ENCODE measurements around the gene LSG1.

LSG1 gene

DNA sequence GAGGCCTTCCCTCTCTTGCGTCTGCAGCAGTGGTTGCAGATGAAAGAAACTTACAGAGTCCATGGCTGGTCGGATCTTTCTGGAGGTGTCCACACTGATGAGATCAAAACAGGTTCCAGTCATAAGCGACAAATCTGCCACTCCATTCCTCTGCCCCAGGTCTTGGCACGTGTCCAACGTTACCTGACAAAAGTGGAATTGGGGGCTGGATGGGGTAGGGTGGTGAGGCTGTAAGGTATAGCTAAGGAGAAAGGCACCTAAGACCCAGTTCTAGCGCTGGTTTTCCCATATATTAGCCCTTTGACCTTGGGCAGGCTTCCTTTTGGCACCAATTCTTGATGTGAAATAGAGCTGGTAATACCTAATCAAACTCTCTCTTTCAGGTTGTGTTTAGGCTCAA lies 24.7 kb upstream of the LSG1 start:
- no peaks in the 10 kb centered on the region for H3K79me2 ChIP-seq (ENCODE audit: control insufficient read depth, low read length)
- peaks cover 22% of the 10 kb centered on the region for H3K4me1 ChIP-seq (ENCODE audit: control insufficient read depth, low read length)
- 0 out of 2 replicates have a peak, but pooled peaks cover 3% of the 10 kb centered on the region for H3K36me3 ChIP-seq (ENCODE audit: control insufficient read depth, low read length)
- H3K4me3 ChIP-seq (ENCODE audit: low read length), result no peak overlapping the region
- H3K9me3 ChIP-seq (ENCODE audit: control insufficient read depth, insufficient read depth, low read length), result no peaks in the 10 kb centered on the region; the same call in 1 of the 2 replicates
- TF ChIP-seq EZH2phosphoT487 (IDR thresholded peaks at IDR 0.05; ENCODE audit: borderline replicate concordance, low read length), result no peak
- TF ChIP-seq, protein P1, sequence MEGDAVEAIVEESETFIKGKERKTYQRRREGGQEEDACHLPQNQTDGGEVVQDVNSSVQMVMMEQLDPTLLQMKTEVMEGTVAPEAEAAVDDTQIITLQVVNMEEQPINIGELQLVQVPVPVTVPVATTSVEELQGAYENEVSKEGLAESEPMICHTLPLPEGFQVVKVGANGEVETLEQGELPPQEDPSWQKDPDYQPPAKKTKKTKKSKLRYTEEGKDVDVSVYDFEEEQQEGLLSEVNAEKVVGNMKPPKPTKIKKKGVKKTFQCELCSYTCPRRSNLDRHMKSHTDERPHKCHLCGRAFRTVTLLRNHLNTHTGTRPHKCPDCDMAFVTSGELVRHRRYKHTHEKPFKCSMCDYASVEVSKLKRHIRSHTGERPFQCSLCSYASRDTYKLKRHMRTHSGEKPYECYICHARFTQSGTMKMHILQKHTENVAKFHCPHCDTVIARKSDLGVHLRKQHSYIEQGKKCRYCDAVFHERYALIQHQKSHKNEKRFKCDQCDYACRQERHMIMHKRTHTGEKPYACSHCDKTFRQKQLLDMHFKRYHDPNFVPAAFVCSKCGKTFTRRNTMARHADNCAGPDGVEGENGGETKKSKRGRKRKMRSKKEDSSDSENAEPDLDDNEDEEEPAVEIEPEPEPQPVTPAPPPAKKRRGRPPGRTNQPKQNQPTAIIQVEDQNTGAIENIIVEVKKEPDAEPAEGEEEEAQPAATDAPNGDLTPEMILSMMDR (IDR thresholded peaks at IDR 0.05; ENCODE audit: low read depth, low read length, poor library complexity, severe bottlenecking), result no peak
- H3F3A ChIP-seq (ENCODE audit: control insufficient read depth, insufficient read depth), result peaks cover 6% of the 10 kb centered on the region
- no peak overlapping the region for H3K4me2 ChIP-seq (ENCODE audit: low read length)
- H3K27me3 ChIP-seq (ENCODE audit: control insufficient read depth, low read length), result no peaks in the 10 kb centered on the region
- no peaks in the 10 kb centered on the region for H3K9me2 ChIP-seq (replicated peaks; ENCODE audit: control insufficient read depth, low read length)
- no peak overlapping the region for H3K27ac ChIP-seq (ENCODE audit: low read depth, low read length)
- H4K20me1 ChIP-seq (ENCODE audit: control insufficient read depth, insufficient read depth, low read depth, low read length), result no peaks in the 10 kb centered on the region

DNA sequence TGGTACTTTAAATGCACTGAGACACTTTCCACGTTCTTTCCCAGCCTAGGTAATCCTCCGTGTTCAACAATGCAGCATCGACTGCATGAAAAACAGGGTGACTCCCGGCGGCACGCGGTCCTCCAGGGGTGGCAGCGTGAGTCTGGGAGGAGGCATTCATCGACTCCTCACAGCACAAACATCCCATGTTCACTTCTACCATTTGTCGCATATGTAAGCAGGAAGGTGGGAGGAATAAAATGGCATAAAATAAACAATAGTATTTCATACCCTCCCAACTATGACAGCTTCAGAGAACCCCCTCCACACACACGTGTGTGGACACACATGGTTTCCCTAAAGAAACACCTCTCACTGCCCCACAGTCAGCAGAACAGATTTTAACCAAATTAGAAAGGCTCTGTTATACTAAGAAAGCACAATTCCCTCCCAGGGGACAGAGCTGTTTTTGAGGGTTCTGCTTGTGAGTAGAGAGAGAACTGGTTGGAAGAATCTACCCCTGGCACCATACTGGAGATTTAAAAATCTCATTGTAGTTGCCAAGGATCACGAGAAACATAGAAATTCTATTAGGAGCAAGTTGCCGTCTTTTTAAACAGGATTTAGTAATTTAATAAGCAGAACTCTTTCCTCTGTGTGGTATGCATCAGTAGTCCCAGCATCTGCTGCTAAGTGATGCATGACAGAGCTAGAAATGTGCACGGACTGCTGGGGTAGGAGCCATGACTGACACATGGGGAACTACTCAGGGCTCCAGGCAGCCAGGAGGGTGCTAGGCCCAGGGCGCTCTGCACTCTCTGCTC lies 19.7 kb upstream of the LSG1 start:
- peak overlapping the region; percentile 67 for H3K4me3 ChIP-seq (ENCODE audit: low read length)
- peak overlapping the region; percentile 95 for H3K27ac ChIP-seq (ENCODE audit: low read depth, low read length)
- peaks cover 3% of the 10 kb centered on the region; the same call in 1 of the 2 replicates for H3K27me3 ChIP-seq (ENCODE audit: control insufficient read depth, low read length)
- peak overlapping the region; percentile 87 for H3K4me2 ChIP-seq (ENCODE audit: low read length)
- no peaks in the 10 kb centered on the region for H4K20me1 ChIP-seq (ENCODE audit: control insufficient read depth, insufficient read depth, low read depth, low read length)
- H3F3A ChIP-seq (ENCODE audit: control insufficient read depth, insufficient read depth), result peaks cover 35% of the 10 kb centered on the region
- peaks cover 12% of the 10 kb centered on the region; the same call in 1 of the 2 replicates for H3K36me3 ChIP-seq (ENCODE audit: control insufficient read depth, low read length)
- peaks cover 15% of the 10 kb centered on the region for H3K79me2 ChIP-seq (ENCODE audit: control insufficient read depth, low read length)
- TF ChIP-seq, protein P1 (IDR thresholded peaks at IDR 0.05; ENCODE audit: low read depth, low read length, poor library complexity, severe bottlenecking), result no peak
- no peak for TF ChIP-seq EZH2phosphoT487 (IDR thresholded peaks at IDR 0.05; ENCODE audit: borderline replicate concordance, low read length)
- H3K9me2 ChIP-seq (replicated peaks; ENCODE audit: control insufficient read depth, low read length), result no peaks in the 10 kb centered on the region
- H3K4me1 ChIP-seq (ENCODE audit: control insufficient read depth, low read length), result peaks cover 71% of the 10 kb centered on the region
- no peaks in the 10 kb centered on the region for H3K9me3 ChIP-seq (ENCODE audit: control insufficient read depth, insufficient read depth, low read length)

- Histone ChIP-seq H3K27me3 (ENCODE audit: control insufficient read depth, low read length) (peaks cover 8% of the 10 kb centered on the region; the same call in 1 of the 2 replicates), H3K9me2 (replicated peaks; ENCODE audit: control insufficient read depth, low read length) (no peaks in the 10 kb centered on the region), H3F3A (ENCODE audit: control insufficient read depth, insufficient read depth) (peaks cover 35% of the 10 kb centered on the region), H4K20me1 (ENCODE audit: control insufficient read depth, insufficient read depth, low read depth, low read length) (no peaks in the 10 kb centered on the region), H3K4me1 (ENCODE audit: control insufficient read depth, low read length) (peaks cover 76% of the 10 kb centered on the region), H3K4me3 (ENCODE audit: low read length) (peak overlapping the region; percentile 67), H3K4me2 (ENCODE audit: low read length) (peak overlapping the region; percentile 87), H3K36me3 (ENCODE audit: control insufficient read depth, low read length) (peaks cover 12% of the 10 kb centered on the region; the same call in 1 of the 2 replicates), H3K27ac (ENCODE audit: low read depth, low read length) (peak overlapping the region; percentile 95), H3K79me2 (ENCODE audit: control insufficient read depth, low read length) (peaks cover 22% of the 10 kb centered on the region), H3K9me3 (ENCODE audit: control insufficient read depth, insufficient read depth, low read length) (no peaks in the 10 kb centered on the region)
- TF ChIP-seq, protein P1 (IDR thresholded peaks at IDR 0.05; ENCODE audit: low read depth, low read length, poor library complexity, severe bottlenecking), result no peak
- no peak for TF ChIP-seq EZH2phosphoT487 (IDR thresholded peaks at IDR 0.05; ENCODE audit: borderline replicate concordance, low read length)
Observed at GRCh38 chr3:194690501-194691372, 18.7 kb upstream of the LSG1 start.

Measured in DOHH2 (cell line).